HG03196 (cell line): ENCODE measurements around the gene CMC2.

ENCODE experiments used
- ATAC-seq: cut with Tn5 transposase; IDR thresholded peaks from one replicate; pipeline ENCODE4 v1.9.1; 2021; ENCODE audit not compliant: unreplicated experiment

Gene CMC2

DNA sequence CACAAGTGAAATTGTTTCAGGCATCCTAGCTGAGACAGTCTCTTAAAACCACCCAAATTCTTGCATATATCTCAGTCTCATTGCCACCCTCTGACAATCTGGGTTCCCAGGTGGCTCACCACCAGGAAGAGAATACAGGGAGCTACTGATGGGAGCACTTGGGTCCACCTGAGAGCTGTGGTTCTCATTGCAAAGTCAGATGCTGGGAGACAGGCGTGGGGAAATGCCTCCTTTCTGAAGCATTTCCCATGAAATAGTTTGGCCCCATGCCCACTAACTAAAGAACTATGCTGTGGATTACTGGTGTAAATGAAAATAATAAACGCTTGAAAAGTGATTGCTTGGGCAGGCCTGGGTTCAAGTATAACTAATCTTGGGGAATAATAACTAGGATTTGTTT, 70.3 kb downstream of the CMC2 start:
- ATAC-seq, result no peak

DNA sequence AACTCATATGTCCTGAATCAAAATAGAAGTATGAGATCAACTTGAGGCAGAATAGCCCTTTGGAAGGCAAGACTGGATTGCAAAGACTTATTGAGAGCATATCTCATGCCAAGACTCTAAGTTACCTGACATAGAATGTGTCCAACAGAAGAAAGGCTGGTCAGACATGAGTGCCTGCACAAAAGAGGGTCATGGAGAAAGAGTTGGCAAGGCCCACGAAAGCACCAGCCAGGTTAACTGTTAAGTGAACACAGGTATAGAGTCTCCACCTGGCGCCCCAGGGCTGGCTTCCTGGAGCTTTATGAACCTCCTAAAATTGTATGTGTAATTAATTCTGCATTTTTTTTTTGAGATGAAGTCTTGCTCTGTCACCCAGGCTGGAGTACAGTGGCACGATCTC, 71.0 kb downstream of the CMC2 start:
- no peak for ATAC-seq

DNA sequence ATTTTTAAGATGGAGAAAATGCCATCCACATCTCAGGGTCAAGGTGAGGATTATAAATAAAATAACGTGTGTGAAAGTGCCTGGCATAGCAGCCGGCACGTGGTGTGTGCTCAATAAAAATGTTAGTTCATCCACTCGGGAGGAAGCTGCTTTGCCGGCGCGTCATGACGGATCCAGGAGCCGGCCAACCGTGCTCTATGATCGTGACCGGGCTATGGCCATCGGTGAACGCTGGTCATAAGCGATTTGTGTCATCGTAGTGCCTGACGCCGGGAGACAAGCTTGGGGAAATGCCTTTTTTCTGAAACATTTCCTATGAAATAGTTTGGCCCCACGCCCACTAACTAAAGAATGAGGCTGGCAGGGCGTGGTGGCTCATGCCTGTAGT, 74.0 kb downstream of the CMC2 start:
- ATAC-seq, result no peak

DNA sequence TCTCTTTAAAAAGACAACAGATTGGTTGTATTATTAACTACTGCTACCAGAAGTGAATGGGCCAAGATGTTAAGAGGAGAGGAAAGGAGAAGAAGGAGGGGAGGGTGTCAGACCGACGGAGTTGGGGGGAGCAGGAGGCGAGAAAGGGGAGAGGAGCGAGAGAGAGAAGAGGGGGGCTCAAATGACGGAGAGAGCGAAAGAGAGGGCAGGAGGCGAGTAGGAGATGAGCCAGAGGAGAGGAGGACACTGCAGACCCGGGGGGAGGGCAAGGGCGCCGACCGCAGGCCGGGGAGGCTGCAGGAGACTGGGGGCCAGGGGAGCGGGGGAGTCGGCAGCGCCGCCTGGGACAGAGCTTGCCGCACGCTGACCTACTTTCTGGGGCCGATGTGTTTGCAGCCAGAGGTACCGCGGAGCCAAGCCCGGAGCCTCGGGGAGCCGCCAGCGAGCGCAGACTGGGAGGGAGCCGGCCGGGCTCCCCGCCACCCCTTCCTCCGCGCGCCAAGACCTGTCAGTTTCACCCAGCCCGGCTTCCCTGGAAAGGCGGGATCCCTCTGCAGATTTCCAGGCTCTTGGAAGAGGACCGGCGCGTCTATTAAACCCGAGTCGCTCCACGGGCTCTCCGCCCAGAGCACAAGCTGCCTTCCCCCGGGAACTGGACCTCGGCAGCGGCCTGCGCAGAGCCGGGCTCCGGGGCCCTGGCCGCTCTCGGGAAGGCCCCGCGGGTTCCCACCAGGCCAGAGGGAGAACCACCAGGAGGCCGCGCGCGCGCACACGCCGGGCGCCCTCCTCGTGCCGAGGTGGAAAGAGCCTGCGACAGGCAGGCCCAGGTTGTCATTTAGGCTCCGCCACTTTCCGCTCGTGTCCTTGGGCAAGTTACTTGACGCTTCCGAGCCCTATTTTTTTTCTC, 74.6 kb downstream of the CMC2 start:
- no peak for ATAC-seq

DNA sequence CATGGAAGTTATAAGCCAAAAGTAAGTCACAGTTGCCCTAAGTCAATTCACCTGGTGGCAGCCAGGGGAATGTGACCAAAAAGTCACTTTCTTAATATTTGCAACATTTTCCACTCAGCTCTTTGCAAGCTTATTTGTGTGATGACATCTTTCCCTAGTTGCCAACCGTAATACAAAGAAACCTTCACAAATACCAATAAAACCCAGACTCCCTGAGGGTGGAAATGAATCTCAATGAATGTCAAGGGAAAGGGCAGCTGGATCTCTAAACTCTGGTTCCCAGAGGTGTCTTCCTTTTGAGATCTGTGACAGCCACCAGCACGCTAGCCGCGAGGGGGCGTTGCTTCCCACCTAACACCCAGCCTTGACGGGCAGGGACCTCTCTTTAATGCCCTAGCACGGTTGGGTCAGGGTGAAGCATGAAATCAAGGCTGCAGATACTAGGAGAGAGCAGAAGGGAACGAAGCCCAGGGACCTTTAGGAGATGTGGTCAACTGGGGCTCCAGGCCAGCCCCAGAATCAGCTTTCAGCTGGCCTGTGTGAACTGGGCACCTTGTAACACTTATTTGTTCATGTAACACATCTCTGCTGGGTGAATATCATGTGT, 82.2 kb downstream of the CMC2 start:
- no peak for ATAC-seq

DNA sequence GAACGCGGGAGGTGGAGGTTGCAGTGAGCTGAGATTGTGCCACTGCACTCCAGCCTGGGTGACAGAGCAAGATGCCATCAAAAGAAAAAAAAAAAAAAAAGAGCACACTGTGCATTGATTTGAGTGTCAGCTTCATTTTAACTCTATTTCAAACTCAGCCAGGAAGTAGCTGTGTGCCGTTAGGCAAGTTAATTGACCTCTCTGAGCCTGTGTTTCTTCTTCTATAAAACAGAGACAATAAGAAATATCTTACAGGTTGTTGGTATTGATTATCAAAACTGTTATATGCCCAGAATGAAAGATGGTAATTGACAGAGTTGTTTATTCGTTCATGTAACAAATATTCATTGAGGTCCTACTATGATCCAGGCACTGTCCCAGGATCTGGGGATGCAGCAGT, 83.3 kb downstream of the CMC2 start:
- no peak for ATAC-seq
